ENCODE data around the gene DOCK2. TPM values are rescaled to one million over a fixed set of nuclear protein-coding genes. Genes with fewer than 3 reads are reported as not detected.
A peak's percentile ranks its signal among the peaks of the same experiment; 100 is the strongest.
"Not testable (repeated sequence)": the region's sequence is repeated elsewhere in the genome, so short reads cannot be mapped to it uniquely, and the experiment has no call there.

Gene DOCK2
- total RNA-seq, 1 experiment from 2014 or later: 13.3 TPM

GRCh38 chr5:169754737-169755136 lies 117.7 kb downstream of the DOCK2 start:
- DNase-seq (ENCODE audit: low read depth): no peak

GRCh38 chr5:169756071-169756765 lies 119.1 kb downstream of the DOCK2 start:
- DNase-seq (ENCODE audit: low read depth): no peak

GRCh38 chr5:169757016-169757415 lies 119.9 kb downstream of the DOCK2 start:
- DNase-seq (ENCODE audit: low read depth): no peak

GRCh38 chr5:169758886-169759285 lies 121.8 kb downstream of the DOCK2 start:
- no peak for DNase-seq (ENCODE audit: low read depth)

- no peak for DNase-seq (ENCODE audit: low read depth)
Measured at GRCh38 chr5:169760229-169760628, 123.2 kb downstream of the DOCK2 start.

- peak; percentile 36 for DNase-seq (ENCODE audit: low read depth)
Measured at GRCh38 chr5:169762338-169763095, 125.4 kb downstream of the DOCK2 start.

- no peak for DNase-seq (ENCODE audit: low read depth)
Measured at GRCh38 chr5:169763376-169764017, 126.4 kb downstream of the DOCK2 start.

GRCh38 chr5:169764018-169764378 lies 126.9 kb downstream of the DOCK2 start:
- no peak for DNase-seq (ENCODE audit: low read depth)

GRCh38 chr5:169765176-169765996 lies 128.3 kb downstream of the DOCK2 start:
- no peak for DNase-seq (ENCODE audit: low read depth)

GRCh38 chr5:169766943-169767342 lies 129.9 kb downstream of the DOCK2 start:
- not testable (repeated sequence) for DNase-seq (ENCODE audit: low read depth)

GRCh38 chr5:169767938-169768337 lies 130.9 kb downstream of the DOCK2 start:
- no peak for DNase-seq (ENCODE audit: low read depth)

GRCh38 chr5:169768416-169768815 lies 131.3 kb downstream of the DOCK2 start:
- no peak for DNase-seq (ENCODE audit: low read depth)

- DNase-seq (ENCODE audit: low read depth): no peak
Measured at GRCh38 chr5:169770109-169770508, 133.0 kb downstream of the DOCK2 start.

GRCh38 chr5:169772256-169772655 lies 135.2 kb downstream of the DOCK2 start:
- DNase-seq (ENCODE audit: low read depth): no peak

- DNase-seq (ENCODE audit: low read depth): peak; percentile 56
Measured at GRCh38 chr5:169772688-169773087, 135.6 kb downstream of the DOCK2 start.

- DNase-seq (ENCODE audit: low read depth): no peak
Measured at GRCh38 chr5:169777159-169777558, 140.1 kb downstream of the DOCK2 start.

GRCh38 chr5:169778622-169779596 lies 141.8 kb downstream of the DOCK2 start:
- no peak for DNase-seq (ENCODE audit: low read depth)

GRCh38 chr5:169781420-169782345 lies 144.6 kb downstream of the DOCK2 start:
- no peak for DNase-seq (ENCODE audit: low read depth)

GRCh38 chr5:169785771-169786618 lies 148.9 kb downstream of the DOCK2 start:
- peak; percentile 38 for DNase-seq (ENCODE audit: low read depth)

Data from Daoy (cell line).